HFF-Myc (cell line): ENCODE measurements around the gene DERL2.

Source experiments
- DNase-seq: peaks from one replicate; pipeline ENCODE4 v3.0.0-alpha.2; 2011; ENCODE audit warnings: low read depth; ENCODE audit errors: extremely low read depth
- H3K4me3 ChIP-seq: replicated peaks from 2 replicates; pipeline ENCODE4 v1.5.1; 2011; ENCODE audit warnings: low read depth, mild to moderate bottlenecking, control low read depth, low read length
- TF ChIP-seq, protein P1 (sequence below): IDR thresholded peaks from 2 replicates; pipeline ENCODE4 v1.5.1; 2012; ENCODE audit warnings: mild to moderate bottlenecking, low read depth, low read length, control low read depth; ENCODE audit errors: missing control alignments

Gene DERL2

GRCh38 chr17:5527601-5528250 lies 41.7 kb upstream of the DERL2 start:
- TF ChIP-seq, protein P1, sequence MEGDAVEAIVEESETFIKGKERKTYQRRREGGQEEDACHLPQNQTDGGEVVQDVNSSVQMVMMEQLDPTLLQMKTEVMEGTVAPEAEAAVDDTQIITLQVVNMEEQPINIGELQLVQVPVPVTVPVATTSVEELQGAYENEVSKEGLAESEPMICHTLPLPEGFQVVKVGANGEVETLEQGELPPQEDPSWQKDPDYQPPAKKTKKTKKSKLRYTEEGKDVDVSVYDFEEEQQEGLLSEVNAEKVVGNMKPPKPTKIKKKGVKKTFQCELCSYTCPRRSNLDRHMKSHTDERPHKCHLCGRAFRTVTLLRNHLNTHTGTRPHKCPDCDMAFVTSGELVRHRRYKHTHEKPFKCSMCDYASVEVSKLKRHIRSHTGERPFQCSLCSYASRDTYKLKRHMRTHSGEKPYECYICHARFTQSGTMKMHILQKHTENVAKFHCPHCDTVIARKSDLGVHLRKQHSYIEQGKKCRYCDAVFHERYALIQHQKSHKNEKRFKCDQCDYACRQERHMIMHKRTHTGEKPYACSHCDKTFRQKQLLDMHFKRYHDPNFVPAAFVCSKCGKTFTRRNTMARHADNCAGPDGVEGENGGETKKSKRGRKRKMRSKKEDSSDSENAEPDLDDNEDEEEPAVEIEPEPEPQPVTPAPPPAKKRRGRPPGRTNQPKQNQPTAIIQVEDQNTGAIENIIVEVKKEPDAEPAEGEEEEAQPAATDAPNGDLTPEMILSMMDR = no peak
- DNase-seq = no peak
- H3K4me3 ChIP-seq = no peak overlapping the region

- DNase-seq = peak; percentile 96
- H3K4me3 ChIP-seq = no peak overlapping the region
- TF ChIP-seq, protein P1 = no peak
Observed at GRCh38 chr17:5526821-5527598, 41.0 kb upstream of the DERL2 start.

DNA sequence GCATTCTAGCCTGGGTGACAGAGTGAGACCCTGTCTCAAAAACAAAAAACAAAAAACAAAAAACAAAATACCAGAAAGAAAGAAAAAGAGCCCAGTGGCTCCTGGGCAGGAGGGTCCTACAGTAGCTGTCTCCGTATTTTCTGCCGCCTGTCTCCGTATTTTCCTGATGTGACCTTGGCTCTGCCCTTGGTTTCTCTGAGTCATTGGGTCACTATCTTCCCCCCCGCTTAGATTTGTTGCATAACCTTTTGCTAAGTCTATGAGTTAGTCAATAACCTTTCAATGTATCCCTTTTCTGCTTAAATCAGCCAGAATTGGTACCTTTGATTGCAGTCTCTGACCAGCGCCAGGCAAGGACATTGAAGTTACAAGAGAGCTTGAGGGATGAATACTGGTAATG lies 37.3 kb upstream of the DERL2 start:
- TF ChIP-seq, protein P1 = no peak
- DNase-seq = no peak
- no peak overlapping the region for H3K4me3 ChIP-seq

- TF ChIP-seq, protein P1 = no peak
- DNase-seq = no peak
- no peak overlapping the region for H3K4me3 ChIP-seq
Observed at GRCh38 chr17:5522476-5522875, 36.5 kb upstream of the DERL2 start.

- DNase-seq = peak; percentile 83
- TF ChIP-seq, protein P1 = no peak
- no peak overlapping the region for H3K4me3 ChIP-seq
Observed at GRCh38 chr17:5516060-5516792, 30.2 kb upstream of the DERL2 start.

GRCh38 chr17:5514976-5515375 lies 29.0 kb upstream of the DERL2 start:
- DNase-seq = no peak
- no peak overlapping the region for H3K4me3 ChIP-seq
- TF ChIP-seq, protein P1 = no peak
